Measurements from ENCODE around the gene ACVR2B.

DNA sequence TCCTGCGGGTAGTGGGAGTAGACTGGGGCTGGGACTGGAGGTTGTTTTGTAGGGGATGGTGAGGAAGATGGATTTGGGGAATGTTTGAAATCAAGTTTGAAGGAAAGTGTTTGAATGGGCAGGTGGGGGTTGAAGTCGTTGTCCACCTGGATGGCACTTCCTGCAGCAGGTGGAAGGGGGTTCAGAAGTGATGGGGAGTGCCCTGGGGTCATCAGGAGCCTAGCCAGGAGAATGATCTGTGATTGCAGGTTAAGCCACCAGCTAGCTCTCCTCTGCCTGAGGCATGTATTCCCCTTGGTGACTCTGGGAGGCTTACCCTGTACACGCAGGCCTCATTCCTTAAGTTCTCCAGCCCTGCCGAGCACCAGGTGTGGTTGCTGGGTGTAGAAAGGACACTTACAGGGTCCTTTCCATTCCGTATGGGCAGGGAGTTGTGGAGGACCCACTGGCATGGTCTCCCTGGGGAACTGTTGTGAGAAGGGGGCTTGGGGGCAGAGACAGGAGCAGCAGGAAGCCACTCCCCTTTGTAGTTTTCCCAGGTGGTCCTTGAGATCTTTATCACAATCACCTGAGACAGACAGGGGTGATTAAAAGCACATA lies 22.6 kb downstream of the ACVR2B start:
- TF ChIP-seq ZBTB7A (IDR thresholded peaks at IDR 0.05; ENCODE audit: low read depth) (no peak), NFIC (IDR thresholded peaks at IDR 0.05) (no peak), FOXM1 (IDR thresholded peaks at IDR 0.05; ENCODE audit: borderline replicate concordance, low read depth) (no peak), CEBPB (IDR thresholded peaks at IDR 0.05) (no peak), EP300 (IDR thresholded peaks at IDR 0.05; ENCODE audit: borderline replicate concordance) (no peak), TAF1 (IDR thresholded peaks at IDR 0.05; ENCODE audit: low read depth) (no peak), CREB1 (IDR thresholded peaks at IDR 0.05; ENCODE audit: low read depth) (no peak), YY1 (IDR thresholded peaks at IDR 0.05; ENCODE audit: low read depth) (no peak), RAD21 (IDR thresholded peaks at IDR 0.05; ENCODE audit: low read depth) (no peak)
- TF ChIP-seq, protein P1, sequence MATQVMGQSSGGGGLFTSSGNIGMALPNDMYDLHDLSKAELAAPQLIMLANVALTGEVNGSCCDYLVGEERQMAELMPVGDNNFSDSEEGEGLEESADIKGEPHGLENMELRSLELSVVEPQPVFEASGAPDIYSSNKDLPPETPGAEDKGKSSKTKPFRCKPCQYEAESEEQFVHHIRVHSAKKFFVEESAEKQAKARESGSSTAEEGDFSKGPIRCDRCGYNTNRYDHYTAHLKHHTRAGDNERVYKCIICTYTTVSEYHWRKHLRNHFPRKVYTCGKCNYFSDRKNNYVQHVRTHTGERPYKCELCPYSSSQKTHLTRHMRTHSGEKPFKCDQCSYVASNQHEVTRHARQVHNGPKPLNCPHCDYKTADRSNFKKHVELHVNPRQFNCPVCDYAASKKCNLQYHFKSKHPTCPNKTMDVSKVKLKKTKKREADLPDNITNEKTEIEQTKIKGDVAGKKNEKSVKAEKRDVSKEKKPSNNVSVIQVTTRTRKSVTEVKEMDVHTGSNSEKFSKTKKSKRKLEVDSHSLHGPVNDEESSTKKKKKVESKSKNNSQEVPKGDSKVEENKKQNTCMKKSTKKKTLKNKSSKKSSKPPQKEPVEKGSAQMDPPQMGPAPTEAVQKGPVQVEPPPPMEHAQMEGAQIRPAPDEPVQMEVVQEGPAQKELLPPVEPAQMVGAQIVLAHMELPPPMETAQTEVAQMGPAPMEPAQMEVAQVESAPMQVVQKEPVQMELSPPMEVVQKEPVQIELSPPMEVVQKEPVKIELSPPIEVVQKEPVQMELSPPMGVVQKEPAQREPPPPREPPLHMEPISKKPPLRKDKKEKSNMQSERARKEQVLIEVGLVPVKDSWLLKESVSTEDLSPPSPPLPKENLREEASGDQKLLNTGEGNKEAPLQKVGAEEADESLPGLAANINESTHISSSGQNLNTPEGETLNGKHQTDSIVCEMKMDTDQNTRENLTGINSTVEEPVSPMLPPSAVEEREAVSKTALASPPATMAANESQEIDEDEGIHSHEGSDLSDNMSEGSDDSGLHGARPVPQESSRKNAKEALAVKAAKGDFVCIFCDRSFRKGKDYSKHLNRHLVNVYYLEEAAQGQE (IDR thresholded peaks at IDR 0.05; ENCODE audit: low read depth): no peak
- TF ChIP-seq, protein P2, sequence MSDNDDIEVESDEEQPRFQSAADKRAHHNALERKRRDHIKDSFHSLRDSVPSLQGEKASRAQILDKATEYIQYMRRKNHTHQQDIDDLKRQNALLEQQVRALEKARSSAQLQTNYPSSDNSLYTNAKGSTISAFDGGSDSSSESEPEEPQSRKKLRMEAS (IDR thresholded peaks at IDR 0.05): no peak
- TF ChIP-seq, protein P3, sequence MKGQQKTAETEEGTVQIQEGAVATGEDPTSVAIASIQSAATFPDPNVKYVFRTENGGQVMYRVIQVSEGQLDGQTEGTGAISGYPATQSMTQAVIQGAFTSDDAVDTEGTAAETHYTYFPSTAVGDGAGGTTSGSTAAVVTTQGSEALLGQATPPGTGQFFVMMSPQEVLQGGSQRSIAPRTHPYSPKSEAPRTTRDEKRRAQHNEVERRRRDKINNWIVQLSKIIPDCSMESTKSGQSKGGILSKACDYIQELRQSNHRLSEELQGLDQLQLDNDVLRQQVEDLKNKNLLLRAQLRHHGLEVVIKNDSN (IDR thresholded peaks at IDR 0.05): no peak
